SKM-1 (cell line): Measurements from ENCODE around the gene ARHGEF12.

Experiments
- DNase-seq: peaks from one replicate; lab custom pipeline; 2025; ENCODE audit not compliant: unreplicated experiment; lab: John Stamatoyannopoulos, UW

ARHGEF12 gene

DNA sequence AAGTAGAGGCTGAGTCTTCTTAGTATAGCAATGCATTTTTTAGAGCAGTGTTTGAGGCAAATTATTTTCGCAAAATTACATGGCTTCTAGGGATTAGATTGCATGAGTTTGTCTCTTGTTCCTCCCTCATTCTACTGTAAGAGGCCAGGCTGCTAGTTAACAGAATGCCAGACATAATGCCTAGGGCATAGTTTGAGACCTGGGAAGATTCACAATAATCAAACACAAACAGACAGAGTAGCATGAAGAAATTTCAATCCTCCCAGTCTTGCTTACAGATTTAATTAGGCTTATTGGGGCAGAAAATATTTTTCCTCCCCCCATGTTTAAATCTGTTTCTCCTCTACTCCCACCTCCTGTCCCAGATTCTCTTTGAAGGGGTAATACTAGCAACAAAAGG, 48.3 kb downstream of the ARHGEF12 start:
- no peak for DNase-seq

DNA sequence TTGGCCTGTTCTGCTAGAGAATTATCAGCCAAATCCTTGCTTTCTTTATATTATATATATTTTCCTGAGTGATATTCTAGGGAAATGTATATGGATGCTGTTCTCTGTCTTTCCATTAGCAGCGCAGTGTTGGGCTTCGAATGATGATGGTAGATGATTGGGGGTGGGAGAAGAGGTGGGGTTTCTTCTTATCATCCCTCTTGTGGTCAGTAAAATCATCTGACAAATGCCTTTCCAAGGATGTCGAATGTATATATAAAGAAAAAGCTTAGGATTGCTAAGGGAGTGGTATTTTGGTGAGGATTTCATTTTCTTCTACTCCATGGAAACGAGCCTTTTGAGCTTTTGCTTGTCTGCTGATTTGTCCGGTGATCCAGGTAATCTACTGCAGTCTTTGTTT, 48.9 kb downstream of the ARHGEF12 start:
- no peak for DNase-seq

DNA sequence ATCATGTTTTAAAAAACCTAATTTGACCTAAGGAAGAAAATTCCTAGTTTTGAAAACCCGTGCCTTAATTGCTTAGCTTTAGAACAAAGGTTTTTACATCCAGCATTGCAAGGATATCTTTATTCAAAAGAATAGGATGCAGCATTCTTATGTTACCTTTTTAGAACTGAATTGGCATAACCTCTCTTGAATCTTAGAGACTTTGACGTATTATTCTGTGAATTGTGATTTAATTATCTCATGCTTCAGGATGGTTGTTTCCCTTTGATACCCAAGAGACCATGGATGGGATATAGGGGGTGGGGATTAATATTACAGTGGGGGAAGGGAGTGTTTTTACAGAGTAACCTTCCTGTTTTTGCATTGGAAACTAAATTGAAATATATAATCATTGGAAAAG, 49.4 kb downstream of the ARHGEF12 start:
- DNase-seq: no peak

DNA sequence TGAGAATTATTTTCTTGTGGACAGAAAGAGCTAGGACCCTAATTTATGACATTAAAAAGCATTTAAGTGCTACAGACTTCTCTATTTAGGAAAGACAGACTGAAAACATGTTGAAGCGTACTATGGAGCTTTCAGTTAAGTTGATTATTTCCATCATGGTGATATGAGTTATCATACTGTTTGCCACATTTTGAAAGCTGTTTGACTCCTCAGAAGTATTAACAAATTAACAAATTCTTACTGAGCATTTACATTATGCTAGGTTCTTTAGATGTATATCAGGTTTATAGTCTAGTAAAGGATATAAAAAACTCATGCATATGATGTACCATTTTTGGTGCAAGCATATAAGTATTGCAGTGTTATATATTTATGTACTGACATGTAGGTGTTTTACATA, 50.1 kb downstream of the ARHGEF12 start:
- no peak for DNase-seq

DNA sequence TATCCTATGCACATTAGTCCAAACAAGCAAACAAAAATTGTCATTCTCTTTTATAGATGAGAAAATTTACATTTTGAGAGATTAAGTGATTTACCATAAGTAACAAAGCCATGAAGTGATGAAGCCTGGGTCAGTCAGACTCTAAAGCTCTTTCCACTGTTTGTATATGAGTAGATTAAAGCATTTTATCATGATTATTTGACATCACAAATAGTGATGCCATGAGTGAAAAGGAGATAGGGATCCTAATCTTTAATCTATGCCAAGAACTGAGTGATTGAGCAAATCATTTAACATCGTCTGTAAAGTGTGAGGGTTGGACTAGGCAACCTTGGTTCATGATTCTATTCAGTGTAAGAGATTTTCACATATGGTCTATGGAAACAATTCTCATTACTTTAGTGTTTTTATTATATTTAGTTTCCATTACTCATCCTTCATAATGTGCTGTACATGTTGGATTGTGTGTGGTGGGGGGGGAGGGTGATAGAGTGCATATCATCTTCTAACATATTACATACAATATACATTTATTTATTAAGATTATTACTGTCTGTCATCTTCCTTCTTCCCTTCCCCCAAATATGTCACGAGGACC, 50.7 kb downstream of the ARHGEF12 start:
- no peak for DNase-seq

DNA sequence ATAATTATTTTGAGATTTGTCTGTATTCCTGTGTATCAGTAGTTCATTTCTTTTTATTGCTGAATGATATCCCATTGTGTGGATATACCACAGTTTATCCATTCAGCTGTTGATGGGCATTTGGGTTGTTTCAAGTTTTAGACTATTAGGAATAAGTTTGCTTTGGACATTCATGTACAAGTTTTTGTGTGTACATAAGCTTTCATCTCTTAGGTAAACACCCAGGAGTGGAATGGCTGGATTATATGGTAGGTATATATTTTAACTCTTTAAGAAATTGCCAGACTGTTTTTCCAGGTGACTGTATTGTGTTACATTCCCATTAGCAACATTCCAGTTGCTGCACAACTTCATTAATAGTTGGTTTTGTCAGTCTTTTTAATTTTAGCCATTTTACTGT, 52.0 kb downstream of the ARHGEF12 start:
- DNase-seq: no peak

DNA sequence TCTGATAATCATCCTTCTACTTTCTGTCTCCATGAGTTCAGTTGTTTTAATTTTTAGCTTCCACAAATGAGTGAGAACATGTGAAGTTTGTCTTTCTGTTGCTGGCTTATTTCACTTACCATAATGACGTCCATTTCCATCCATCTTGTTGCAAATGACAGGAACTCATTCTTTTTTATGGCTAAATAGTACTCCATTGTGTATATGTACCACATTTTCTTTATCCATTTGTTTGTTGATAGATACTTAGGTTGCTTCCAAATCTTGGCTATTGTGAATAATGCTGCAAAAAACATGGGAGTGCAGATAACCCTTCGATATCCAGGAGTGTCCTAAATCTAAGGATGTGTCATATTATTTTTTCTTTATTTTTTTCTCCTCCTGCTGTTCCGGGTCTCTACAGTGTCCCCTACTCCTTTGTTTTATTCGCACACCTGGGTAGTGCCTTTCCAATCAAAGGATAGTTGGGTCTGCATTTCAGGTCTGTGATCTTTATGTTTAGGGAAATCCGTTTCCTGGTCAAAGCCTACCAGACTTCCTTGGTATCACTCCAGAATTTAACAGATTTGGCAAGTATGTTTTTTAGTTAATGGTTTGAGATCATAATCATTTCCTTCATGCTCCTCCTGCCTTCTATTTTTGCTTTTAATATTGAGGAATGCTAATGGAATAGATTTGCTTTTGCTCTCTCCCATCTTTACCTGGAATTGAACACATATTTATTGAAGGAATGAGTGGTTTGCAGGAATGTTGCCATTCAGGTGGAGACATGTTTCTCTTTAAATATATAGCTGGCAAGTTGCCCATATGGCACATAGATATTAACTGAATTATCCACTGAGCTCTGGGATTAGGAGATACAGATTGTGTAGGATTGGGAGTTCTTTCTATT, 53.7 kb downstream of the ARHGEF12 start:
- DNase-seq: no peak

DNA sequence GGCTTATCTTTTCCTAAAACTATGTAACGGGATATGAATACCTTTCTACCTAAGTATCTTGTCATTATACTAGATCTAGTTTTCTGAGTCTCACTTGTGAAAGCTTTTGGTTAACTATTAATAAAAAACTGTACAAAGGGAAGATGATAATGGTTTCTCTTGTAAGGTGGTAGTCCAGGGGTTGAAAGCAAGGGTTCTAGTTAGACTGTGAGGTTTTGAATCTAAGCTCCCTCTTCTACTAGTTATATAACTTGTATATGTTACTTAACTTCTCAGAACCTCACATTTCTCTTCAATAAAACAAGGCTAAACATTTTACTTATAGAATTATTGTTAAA, 54.3 kb downstream of the ARHGEF12 start:
- no peak for DNase-seq

DNA sequence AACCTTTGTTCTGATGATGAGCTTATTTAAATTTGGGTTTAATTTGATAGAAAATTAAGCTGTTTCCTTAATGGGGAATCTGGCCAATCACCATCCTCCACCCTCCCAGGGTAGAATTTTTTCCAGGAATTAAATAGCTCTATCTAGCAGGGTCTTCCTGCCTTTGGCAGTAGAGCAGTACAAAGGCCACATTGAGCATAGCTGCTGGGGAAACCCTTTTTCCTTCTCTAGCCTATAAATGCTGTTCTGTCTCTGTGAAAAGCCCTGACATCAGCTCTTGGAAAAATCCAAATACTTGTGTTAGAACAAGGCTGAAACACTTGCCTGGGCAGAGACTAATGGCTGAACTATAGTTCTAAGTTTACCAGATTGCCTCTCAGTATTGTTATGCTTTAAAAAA, 55.1 kb downstream of the ARHGEF12 start:
- DNase-seq: no peak

DNA sequence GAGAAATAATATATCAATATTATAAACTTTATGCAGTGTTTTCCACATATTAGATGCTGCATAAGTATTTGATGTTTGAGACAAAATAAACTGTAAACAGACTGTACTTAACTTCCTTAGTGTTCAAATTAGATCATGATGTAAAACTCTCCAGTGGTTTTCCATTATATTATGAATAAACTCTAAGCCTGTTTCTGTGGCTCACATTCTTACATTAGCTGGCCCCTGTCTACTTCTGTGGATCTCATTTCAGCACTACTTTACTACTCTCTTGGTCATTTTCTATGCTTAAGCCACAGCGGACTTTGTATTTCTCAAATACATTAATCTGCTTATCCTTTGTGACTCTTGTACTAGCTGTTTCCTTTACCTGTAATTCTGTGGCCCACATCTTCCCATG, 55.6 kb downstream of the ARHGEF12 start:
- DNase-seq: no peak

DNA sequence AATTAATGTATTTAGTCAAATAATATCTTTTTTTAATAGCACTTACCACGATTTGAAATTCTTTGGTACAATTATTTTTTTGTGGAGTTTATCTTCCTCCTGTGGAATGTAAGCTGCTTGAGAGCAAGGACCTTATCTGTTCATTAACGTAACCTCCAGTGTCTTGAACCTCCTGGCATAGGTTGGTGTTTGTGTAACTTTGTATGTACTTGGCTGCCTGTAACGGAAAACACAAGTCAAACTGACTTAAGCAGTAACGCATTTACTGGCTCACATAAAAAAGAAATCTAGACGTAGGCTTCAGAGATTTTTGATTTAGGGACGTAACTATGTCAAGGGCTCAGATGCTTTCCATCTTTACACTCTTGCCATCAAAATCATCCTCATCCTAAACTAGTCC, 56.1 kb downstream of the ARHGEF12 start:
- DNase-seq: no peak

DNA sequence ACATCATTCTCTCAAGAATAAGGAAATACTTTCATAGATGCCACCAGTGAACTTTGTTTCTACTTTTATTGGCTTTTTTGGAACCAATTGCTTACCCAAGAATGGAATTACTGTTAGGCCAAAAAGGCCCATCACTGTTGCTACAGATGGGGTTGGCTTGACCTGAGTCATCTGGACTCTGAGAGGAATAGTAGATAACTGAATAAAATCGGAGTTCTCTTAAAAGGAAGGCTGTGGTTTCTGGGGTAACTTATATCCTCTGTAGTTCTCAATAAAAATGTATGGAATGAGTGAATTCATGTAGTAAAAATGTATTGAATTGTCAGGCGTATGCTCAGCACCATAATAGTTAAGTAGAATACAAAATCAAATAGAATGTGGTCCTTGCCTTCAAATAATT, 56.6 kb downstream of the ARHGEF12 start:
- DNase-seq: no peak

DNA sequence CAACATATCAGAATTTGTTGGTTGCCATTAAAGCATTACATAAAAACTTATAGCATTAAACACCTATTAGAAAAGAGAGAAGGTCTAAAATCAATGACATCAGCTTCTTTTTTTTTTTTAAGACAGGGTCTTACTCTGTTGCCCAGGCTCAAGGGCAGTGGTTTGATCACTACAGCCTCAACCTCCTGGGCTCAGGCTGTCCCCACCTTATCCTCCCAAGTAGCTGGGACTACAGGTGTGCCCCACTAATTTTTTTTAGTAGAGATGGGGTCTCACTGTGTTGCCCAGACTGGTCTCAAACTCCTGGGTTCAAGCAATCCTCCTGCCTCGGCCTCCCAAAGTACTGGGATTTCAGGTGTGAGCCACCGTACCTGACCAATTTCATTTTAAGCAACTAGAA, 57.9 kb downstream of the ARHGEF12 start:
- no peak for DNase-seq

DNA sequence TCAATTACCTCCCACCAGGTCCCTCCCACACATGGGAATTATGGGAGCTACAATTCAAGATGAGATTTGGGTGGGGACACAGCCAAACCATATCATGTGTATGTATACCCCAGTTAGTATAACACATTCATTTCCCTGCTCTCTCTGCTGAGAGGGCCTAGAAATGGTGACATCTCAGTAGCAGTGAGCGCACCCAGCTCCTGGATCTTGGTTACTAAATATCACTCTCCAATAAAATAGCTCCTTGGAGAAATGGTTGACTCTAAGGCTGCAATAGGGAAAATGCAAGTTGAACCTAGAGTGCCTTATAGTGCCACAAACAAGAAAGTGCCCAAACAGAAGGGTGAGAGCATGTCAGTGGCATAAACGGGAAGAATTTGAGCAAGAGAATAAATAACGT, 59.6 kb downstream of the ARHGEF12 start:
- DNase-seq: no peak

DNA sequence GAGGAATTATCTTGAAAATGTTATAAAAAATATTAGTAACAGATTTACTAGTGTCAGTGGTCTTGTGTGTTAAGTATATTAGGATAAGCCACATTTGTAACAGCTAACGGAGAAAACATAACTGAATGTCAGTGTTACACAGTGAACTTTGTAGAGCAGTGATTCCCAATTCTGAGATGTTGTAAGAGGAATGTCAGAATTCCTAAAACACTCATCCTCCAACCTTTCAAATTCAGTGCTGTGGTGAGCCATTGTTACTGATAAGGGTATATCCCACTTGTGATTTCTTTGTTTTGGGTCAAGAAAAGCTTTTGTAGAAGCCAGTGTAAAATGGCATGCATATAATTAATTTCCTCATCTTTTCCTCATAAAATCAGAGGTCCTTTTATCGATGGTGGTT, 61.9 kb downstream of the ARHGEF12 start:
- no peak for DNase-seq

DNA sequence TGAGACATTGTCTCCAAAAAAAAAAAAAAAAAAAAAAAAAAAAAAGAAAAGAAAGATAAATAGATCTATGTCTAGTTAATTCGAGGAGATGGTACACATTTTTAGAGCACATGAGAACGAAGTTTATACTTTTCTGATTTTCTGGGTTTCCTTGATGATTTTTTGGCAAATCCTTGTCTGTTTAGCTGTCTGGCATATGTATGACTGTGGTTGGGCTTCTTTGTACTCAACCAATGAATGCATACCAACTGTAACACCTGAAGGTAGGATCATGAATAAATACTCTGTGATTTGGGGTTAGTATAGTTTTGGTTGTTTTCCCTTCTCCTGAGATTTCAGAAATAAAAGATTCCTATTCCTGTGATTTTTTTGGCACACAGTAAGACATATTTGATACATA, 63.1 kb downstream of the ARHGEF12 start:
- DNase-seq: no peak

DNA sequence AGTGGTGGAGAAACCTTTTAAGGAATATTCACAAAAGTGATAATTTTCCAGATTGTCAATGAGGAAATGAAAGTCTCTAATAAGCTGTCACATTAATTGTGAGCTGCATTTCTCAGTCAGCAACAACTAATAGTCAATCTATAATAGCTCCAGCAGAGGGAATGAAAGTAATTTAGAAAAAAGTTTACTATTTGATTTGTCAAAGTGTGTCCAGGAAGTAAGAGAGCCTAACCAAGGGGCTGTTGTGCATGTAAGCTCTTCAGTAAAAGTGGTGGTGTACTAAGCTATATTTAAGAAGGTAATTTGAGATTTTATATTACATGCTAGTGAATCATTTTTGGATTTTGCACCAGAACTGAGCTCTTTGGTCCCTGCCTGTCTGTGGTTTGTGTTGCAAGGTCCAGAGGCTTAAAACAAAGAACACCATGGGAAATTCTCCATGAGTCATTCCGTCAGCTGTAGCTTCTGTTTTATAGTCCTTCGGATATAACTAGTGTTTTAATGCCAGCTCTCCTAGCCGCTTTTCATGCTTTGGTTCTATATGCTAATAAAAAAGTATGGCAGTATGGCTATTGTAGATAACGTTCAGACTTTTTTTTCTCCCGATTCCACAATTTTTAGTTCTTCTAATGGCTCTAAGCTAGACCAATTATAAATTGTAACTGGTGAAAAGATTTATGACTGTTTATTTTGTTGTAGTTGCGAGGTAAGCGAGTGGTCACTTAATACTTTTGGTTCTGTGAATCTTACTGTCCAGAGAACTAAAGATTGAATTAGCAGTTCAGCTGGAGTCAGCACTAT, 64.6 kb downstream of the ARHGEF12 start:
- no peak for DNase-seq

DNA sequence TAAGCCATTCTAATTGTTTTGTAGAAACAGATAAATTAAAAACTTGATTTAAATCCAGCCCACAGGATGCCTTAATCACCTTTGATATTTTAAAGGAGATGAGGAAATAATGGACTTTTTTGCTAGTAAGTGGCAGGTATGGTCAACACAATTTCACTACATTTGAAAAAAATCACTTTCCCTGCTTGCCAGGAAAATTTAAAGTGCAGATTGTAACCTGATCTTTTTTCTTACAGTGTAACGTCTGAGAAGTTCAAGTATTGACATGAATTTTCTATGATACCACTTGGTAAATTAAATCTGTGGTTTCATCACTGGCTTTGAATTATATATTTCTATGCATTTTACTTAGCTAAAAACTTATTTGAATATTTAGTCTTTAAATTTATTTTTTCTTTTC, 65.3 kb downstream of the ARHGEF12 start:
- DNase-seq: no peak

DNA sequence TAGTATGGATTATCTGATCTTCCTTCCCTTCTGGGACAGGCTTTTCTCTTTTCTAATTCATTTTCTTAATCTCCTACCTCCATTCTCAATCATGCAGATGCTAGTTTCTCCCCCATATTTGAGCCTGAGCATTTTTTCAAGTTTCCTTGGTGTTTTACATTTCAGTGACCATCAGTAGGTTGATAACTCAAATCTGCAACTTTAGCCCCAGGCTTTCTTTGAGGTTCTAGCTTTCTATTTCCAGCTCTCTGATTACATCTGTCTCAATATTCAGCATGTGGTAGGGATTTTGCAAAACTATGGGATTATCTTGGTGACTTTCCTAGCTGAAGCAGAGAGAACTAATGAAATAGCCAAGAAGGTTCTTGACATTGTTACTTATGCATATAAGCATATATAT, 67.8 kb downstream of the ARHGEF12 start:
- no peak for DNase-seq

DNA sequence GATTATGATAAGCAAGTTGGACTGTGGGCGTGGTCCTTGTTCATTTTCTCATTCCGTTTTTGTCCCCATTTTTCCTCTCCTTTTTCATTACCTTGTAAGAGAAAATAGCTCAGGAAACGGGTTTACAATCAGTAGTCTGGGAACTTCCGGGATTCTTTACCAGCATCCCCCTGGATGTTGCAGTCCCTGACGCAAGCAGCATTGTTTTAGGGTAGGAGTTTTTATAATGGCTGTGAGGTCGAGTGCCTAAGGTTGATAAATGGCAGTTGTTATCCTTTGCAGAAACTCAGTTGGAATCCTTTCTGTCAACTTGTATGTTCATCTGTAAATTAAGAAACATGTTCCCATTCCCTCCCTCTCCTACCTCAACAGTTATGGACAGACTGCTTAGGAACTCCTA, 68.3 kb downstream of the ARHGEF12 start:
- no peak for DNase-seq

DNA sequence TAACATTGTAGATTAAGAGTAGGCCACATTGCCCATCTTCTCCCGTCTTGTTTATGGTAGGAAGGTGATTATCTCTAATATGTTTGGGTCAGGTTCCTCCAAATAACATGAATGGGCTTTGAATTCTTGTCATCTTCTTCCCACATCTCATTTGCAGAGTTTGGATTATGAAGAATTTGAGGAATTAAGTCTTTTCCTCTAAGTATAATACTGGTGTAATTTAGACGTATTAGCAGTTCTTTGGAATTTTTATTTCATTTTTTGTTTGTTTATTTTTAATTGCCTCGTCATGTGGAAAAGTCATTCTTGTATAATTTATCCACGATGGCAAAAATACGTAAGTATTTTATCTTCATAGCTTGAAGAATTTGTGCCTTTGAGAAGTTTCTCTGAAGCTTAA, 73.4 kb downstream of the ARHGEF12 start:
- DNase-seq: no peak
